ENCODE results near the gene ODF4. TPM values are rescaled to one million over a fixed set of nuclear protein-coding genes. Genes with fewer than 3 reads are reported as not detected.

Gene ODF4
- total RNA-seq, 1 experiment from 2014 or later, result not detected

GRCh38 chr17:8300627-8301242, 38.9 kb upstream of the ODF4 start (continued):
- TF ChIP-seq, protein P1, sequence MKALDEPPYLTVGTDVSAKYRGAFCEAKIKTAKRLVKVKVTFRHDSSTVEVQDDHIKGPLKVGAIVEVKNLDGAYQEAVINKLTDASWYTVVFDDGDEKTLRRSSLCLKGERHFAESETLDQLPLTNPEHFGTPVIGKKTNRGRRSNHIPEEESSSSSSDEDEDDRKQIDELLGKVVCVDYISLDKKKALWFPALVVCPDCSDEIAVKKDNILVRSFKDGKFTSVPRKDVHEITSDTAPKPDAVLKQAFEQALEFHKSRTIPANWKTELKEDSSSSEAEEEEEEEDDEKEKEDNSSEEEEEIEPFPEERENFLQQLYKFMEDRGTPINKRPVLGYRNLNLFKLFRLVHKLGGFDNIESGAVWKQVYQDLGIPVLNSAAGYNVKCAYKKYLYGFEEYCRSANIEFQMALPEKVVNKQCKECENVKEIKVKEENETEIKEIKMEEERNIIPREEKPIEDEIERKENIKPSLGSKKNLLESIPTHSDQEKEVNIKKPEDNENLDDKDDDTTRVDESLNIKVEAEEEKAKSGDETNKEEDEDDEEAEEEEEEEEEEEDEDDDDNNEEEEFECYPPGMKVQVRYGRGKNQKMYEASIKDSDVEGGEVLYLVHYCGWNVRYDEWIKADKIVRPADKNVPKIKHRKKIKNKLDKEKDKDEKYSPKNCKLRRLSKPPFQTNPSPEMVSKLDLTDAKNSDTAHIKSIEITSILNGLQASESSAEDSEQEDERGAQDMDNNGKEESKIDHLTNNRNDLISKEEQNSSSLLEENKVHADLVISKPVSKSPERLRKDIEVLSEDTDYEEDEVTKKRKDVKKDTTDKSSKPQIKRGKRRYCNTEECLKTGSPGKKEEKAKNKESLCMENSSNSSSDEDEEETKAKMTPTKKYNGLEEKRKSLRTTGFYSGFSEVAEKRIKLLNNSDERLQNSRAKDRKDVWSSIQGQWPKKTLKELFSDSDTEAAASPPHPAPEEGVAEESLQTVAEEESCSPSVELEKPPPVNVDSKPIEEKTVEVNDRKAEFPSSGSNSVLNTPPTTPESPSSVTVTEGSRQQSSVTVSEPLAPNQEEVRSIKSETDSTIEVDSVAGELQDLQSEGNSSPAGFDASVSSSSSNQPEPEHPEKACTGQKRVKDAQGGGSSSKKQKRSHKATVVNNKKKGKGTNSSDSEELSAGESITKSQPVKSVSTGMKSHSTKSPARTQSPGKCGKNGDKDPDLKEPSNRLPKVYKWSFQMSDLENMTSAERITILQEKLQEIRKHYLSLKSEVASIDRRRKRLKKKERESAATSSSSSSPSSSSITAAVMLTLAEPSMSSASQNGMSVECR (CRISPR knock-in tag; IDR thresholded peaks at IDR 0.05; ENCODE audit: borderline replicate concordance), result no peak
- TF ChIP-seq NFATC4 (CRISPR knock-in tag; IDR thresholded peaks at IDR 0.05) (no peak), CREB1 (CRISPR knock-in tag; IDR thresholded peaks at IDR 0.05) (no peak), CTCF (IDR thresholded peaks at IDR 0.05) (peak; percentile 80), USF1 (CRISPR knock-in tag; IDR thresholded peaks at IDR 0.05) (0 out of 2 replicates have a peak, but pooled peaks have one; percentile 26), TEAD1 (CRISPR knock-in tag; IDR thresholded peaks at IDR 0.05) (0 out of 2 replicates have a peak, but pooled peaks have one; percentile 37), ZNF263 (CRISPR knock-in tag; IDR thresholded peaks at IDR 0.05; ENCODE audit: low read depth) (no peak), ZNF671 (CRISPR knock-in tag; IDR thresholded peaks at IDR 0.05) (no peak), ZBTB21 (CRISPR knock-in tag; IDR thresholded peaks at IDR 0.05; ENCODE audit: borderline replicate concordance) (no peak), MYBL2 (CRISPR knock-in tag; IDR thresholded peaks at IDR 0.05) (no peak), ATF6 (CRISPR knock-in tag; IDR thresholded peaks at IDR 0.05) (no peak), JUN (CRISPR knock-in tag; IDR thresholded peaks at IDR 0.05) (no peak), NFE2L1 (CRISPR knock-in tag; IDR thresholded peaks at IDR 0.05) (no peak), TCF7 (CRISPR knock-in tag; IDR thresholded peaks at IDR 0.05; ENCODE audit: low read depth) (no peak), ZNF396 (CRISPR knock-in tag; IDR thresholded peaks at IDR 0.05; ENCODE audit: borderline replicate concordance) (no peak), STAT6 (CRISPR knock-in tag; conservative IDR thresholded peaks at IDR 0.05; ENCODE audit: low read depth) (no peak), SP1 (CRISPR knock-in tag; conservative IDR thresholded peaks at IDR 0.05) (0 out of 2 replicates have a peak, but pooled peaks have one; percentile 40), ZNF121 (CRISPR knock-in tag; IDR thresholded peaks at IDR 0.05) (0 out of 2 replicates have a peak, but pooled peaks have one; percentile 52), IRF2 (CRISPR knock-in tag; IDR thresholded peaks at IDR 0.05; ENCODE audit: borderline replicate concordance, low read depth) (no peak)
- TF ChIP-seq, protein P2, sequence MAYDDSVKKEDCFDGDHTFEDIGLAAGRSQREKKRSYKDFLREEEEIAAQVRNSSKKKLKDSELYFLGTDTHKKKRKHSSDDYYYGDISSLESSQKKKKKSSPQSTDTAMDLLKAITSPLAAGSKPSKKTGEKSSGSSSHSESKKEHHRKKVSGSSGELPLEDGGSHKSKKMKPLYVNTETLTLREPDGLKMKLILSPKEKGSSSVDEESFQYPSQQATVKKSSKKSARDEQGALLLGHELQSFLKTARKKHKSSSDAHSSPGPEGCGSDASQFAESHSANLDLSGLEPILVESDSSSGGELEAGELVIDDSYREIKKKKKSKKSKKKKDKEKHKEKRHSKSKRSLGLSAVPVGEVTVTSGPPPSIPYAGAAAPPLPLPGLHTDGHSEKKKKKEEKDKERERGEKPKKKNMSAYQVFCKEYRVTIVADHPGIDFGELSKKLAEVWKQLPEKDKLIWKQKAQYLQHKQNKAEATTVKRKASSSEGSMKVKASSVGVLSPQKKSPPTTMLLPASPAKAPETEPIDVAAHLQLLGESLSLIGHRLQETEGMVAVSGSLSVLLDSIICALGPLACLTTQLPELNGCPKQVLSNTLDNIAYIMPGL (CRISPR knock-in tag; IDR thresholded peaks at IDR 0.05), result 0 out of 2 replicates have a peak, but pooled peaks have one; percentile 46
- TF ChIP-seq, protein P3, sequence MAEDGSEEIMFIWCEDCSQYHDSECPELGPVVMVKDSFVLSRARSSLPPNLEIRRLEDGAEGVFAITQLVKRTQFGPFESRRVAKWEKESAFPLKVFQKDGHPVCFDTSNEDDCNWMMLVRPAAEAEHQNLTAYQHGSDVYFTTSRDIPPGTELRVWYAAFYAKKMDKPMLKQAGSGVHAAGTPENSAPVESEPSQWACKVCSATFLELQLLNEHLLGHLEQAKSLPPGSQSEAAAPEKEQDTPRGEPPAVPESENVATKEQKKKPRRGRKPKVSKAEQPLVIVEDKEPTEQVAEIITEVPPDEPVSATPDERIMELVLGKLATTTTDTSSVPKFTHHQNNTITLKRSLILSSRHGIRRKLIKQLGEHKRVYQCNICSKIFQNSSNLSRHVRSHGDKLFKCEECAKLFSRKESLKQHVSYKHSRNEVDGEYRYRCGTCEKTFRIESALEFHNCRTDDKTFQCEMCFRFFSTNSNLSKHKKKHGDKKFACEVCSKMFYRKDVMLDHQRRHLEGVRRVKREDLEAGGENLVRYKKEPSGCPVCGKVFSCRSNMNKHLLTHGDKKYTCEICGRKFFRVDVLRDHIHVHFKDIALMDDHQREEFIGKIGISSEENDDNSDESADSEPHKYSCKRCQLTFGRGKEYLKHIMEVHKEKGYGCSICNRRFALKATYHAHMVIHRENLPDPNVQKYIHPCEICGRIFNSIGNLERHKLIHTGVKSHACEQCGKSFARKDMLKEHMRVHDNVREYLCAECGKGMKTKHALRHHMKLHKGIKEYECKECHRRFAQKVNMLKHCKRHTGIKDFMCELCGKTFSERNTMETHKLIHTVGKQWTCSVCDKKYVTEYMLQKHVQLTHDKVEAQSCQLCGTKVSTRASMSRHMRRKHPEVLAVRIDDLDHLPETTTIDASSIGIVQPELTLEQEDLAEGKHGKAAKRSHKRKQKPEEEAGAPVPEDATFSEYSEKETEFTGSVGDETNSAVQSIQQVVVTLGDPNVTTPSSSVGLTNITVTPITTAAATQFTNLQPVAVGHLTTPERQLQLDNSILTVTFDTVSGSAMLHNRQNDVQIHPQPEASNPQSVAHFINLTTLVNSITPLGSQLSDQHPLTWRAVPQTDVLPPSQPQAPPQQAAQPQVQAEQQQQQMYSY (CRISPR knock-in tag; IDR thresholded peaks at IDR 0.05), result no peak
- TF ChIP-seq, protein P4, sequence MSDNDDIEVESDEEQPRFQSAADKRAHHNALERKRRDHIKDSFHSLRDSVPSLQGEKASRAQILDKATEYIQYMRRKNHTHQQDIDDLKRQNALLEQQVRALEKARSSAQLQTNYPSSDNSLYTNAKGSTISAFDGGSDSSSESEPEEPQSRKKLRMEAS (CRISPR knock-in tag; IDR thresholded peaks at IDR 0.05), result peak; percentile 39; the same call in 1 of the 2 replicates

Measured in WTC11 (cell line).